Upper lobe of left lung (tissue), 6 donors: Measurements from ENCODE around the gene SERGEF. TPM values are rescaled to one million over a fixed set of nuclear protein-coding genes. Genes with fewer than 3 reads are reported as not detected.
"Not testable (repeated sequence)": the region's sequence is repeated elsewhere in the genome, so short reads cannot be mapped to it uniquely, and the experiment has no call there.

Experiments
- ATAC-seq, 2 donors: fragments of 200-7000 bp; cut with Tn5 transposase; one replicate each; pipeline ENCODE4 v1.9.1; 2022; ENCODE audit warnings: mild to moderate bottlenecking in 2 of 2, moderate library complexity in 2 of 2; ENCODE audit not compliant: low FRiP score in 2 of 2
- DNase-seq, 2 donors: peaks; one replicate each; pipeline ENCODE4 v3.0.0-alpha.2; 2019 to 2020
- H3K27ac ChIP-seq, 4 donors: fragments of 200-600 bp; sonication (generic); one replicate each; pipeline ENCODE4 v1.5.1; 2016 to 2019
- H3K27me3 ChIP-seq, 4 donors: fragments of 200-600 bp; sonication (generic); one replicate each; pipeline ENCODE4 v1.5.1; 2017 to 2019
- H3K36me3 ChIP-seq, 4 donors: fragments of 200-600 bp; sonication (generic); one replicate each; pipeline ENCODE4 v1.5.1; 2016 to 2019
- H3K4me1 ChIP-seq, 4 donors: fragments of 200-600 bp; sonication (generic); one replicate each; pipeline ENCODE4 v1.5.1; 2018 to 2019
- H3K4me3 ChIP-seq, 4 donors: fragments of 200-600 bp; sonication (generic); one replicate each; pipeline ENCODE4 v1.5.1; 2017 to 2019; ENCODE audit warnings: mild to moderate bottlenecking in 2 of 4, moderate library complexity in 1 of 4
- H3K9me3 ChIP-seq, 4 donors: fragments of 200-600 bp; sonication (generic); one replicate each; pipeline ENCODE4 v1.5.1; 2018 to 2019
- CTCF ChIP-seq, 6 experiments: fragments of 450-650 bp in 4 of 6; fragments of 200-600 bp in 2 of 6; sonication (generic) in 2 of 6; IDR thresholded peaks; one replicate each; pipeline ENCODE4 v1.5.1; 2016 to 2019; ENCODE audit warnings: antibody characterized with exemption in 6 of 6
- EP300 ChIP-seq, 4 donors: sonication (generic); formaldehyde crosslinking; IDR thresholded peaks; one replicate each; pipeline ENCODE4 v1.5.1; 2017; ENCODE audit warnings: antibody characterized with exemption in 4 of 4, control low read depth in 2 of 4
- POLR2A ChIP-seq, 4 donors: fragments of 450-650 bp; IDR thresholded peaks; one replicate each; pipeline ENCODE4 v1.5.1; 2016 to 2017; ENCODE audit warnings: antibody characterized with exemption in 4 of 4, mild to moderate bottlenecking in 2 of 4
- POLR2AphosphoS5 ChIP-seq, 2 donors: sonication (generic); formaldehyde crosslinking; IDR thresholded peaks; one replicate each; pipeline ENCODE4 v1.5.1; 2017; ENCODE audit warnings: antibody characterized with exemption in 2 of 2
- WGBS, 2 donors: methylation state at CpG; one replicate each; pipeline ENCODE4 v1.1.5; 2017 to 2018; 5-methylcytosine and 5-hydroxymethylcytosine counted together
- total RNA-seq, 6 donors: library from RNA; depleted of rRNA in 4 of 6; stranded (reverse); fragments of >200 nt in 4 of 6; gene quantifications; one replicate each; pipeline versions ENCODE4 v1.1.0 to v1.2.1, GENCODE V29; 2016 to 2021
- donor health status: DM: no; HTN: no; CAD: no; lungs with moderate emphysema.
- donor health status: DM: no; HTN: yes; CAD: no; lungs with severe emphysema.

SERGEF gene
- total RNA-seq, 6 donors from 2014 or later = 21.7 to 40.5 (median 34.8) TPM

GRCh38 chr11:17878743-17879142, 134.1 kb downstream of the SERGEF start:
- H3K36me3 ChIP-seq = peaks cover 0 to 2% (median under 1%) of the 10 kb centered on the region in 4 donors
- no peaks in the 10 kb centered on the region for H3K27me3 ChIP-seq
- H3K9me3 ChIP-seq = no peaks in the 10 kb centered on the region
- no peak overlapping the region for H3K4me3 ChIP-seq
- no peaks in the 10 kb centered on the region for H3K4me1 ChIP-seq
- no peak overlapping the region for H3K27ac ChIP-seq
- TF ChIP-seq POLR2AphosphoS5 (IDR thresholded peaks at IDR 0.05) (no peak), POLR2A (IDR thresholded peaks at IDR 0.05) (no peak), CTCF (IDR thresholded peaks at IDR 0.05) (no peak), EP300 (IDR thresholded peaks at IDR 0.05) (no peak)
- no peak for DNase-seq
- 90 to 98% methylated on average over 2 of the region's 2 CpGs for WGBS, 2 donors
- ATAC-seq = no peak

- Histone ChIP-seq H3K27ac (no peak overlapping the region), H3K4me3 (no peak overlapping the region), H3K36me3 (peaks cover 0 to 8% (median 2%) of the 10 kb centered on the region in 4 donors), H3K4me1 (no peaks in the 10 kb centered on the region), H3K9me3 (no peaks in the 10 kb centered on the region), H3K27me3 (no peaks in the 10 kb centered on the region)
- TF ChIP-seq POLR2A (IDR thresholded peaks at IDR 0.05) = no peak
- no peak for TF ChIP-seq EP300 (IDR thresholded peaks at IDR 0.05)
- TF ChIP-seq POLR2AphosphoS5 (IDR thresholded peaks at IDR 0.05) = no peak
- TF ChIP-seq CTCF (IDR thresholded peaks at IDR 0.05) = no peak
- ATAC-seq (no peak), DNase-seq (no peak)
- WGBS, 2 donors = 99 to 100% methylated on average over 3 of the region's 3 CpGs
Observed at GRCh38 chr11:17877886-17878285, 135.0 kb downstream of the SERGEF start.

- TF ChIP-seq EP300 (IDR thresholded peaks at IDR 0.05) (no peak), POLR2A (IDR thresholded peaks at IDR 0.05) (no peak), CTCF (IDR thresholded peaks at IDR 0.05) (no peak), POLR2AphosphoS5 (IDR thresholded peaks at IDR 0.05) (no peak)
- H3K27me3 ChIP-seq = no peaks in the 10 kb centered on the region
- H3K4me3 ChIP-seq = no peak overlapping the region
- DNase-seq (no peak), ATAC-seq (no peak)
- H3K36me3 ChIP-seq = peaks cover 0 to 8% (median 2%) of the 10 kb centered on the region in 4 donors
- H3K4me1 ChIP-seq = no peaks in the 10 kb centered on the region
- H3K27ac ChIP-seq = no peak overlapping the region
- 90 to 92% methylated on average over 3 of the region's 3 CpGs for WGBS, 2 donors
- H3K9me3 ChIP-seq = no peaks in the 10 kb centered on the region
Observed at GRCh38 chr11:17876827-17877226, 136.0 kb downstream of the SERGEF start.

GRCh38 chr11:17875891-17876290, 137.0 kb downstream of the SERGEF start:
- peaks cover 0 to 8% (median 2%) of the 10 kb centered on the region in 4 donors for H3K36me3 ChIP-seq
- H3K4me1 ChIP-seq = no peaks in the 10 kb centered on the region
- DNase-seq (no peak), ATAC-seq (no peak)
- no peaks in the 10 kb centered on the region for H3K27me3 ChIP-seq
- H3K4me3 ChIP-seq = no peak overlapping the region
- no peak for TF ChIP-seq EP300 (IDR thresholded peaks at IDR 0.05)
- TF ChIP-seq POLR2A (IDR thresholded peaks at IDR 0.05) = no peak
- TF ChIP-seq CTCF (IDR thresholded peaks at IDR 0.05) = no peak
- no peak for TF ChIP-seq POLR2AphosphoS5 (IDR thresholded peaks at IDR 0.05)
- no peak overlapping the region for H3K27ac ChIP-seq
- H3K9me3 ChIP-seq = no peaks in the 10 kb centered on the region

GRCh38 chr11:17873586-17873985, 139.3 kb downstream of the SERGEF start:
- 59 to 77% methylated on average over 2 of the region's 2 CpGs for WGBS, 2 donors
- Histone ChIP-seq H3K27ac (no peak overlapping the region), H3K4me1 (no peaks in the 10 kb centered on the region), H3K4me3 (no peak overlapping the region), H3K36me3 (peaks cover 0 to 8% (median 2%) of the 10 kb centered on the region in 4 donors), H3K27me3 (no peaks in the 10 kb centered on the region), H3K9me3 (no peaks in the 10 kb centered on the region)
- TF ChIP-seq CTCF (IDR thresholded peaks at IDR 0.05) (no peak), EP300 (IDR thresholded peaks at IDR 0.05) (no peak), POLR2AphosphoS5 (IDR thresholded peaks at IDR 0.05) (no peak), POLR2A (IDR thresholded peaks at IDR 0.05) (no peak)
- DNase-seq = no peak
- ATAC-seq = no peak

- WGBS, 2 donors = 96 to 98% methylated on average over 3 of the region's 3 CpGs
- ATAC-seq, H3K4me3 ChIP-seq, H3K9me3 ChIP-seq, H3K36me3 ChIP-seq, H3K27me3 ChIP-seq, H3K27ac ChIP-seq, DNase-seq, H3K4me1 ChIP-seq: not testable (repeated sequence)
Observed at GRCh38 chr11:17868398-17868797, 144.4 kb downstream of the SERGEF start.
